ENCODE data around the gene PADI3. TPM values are rescaled to one million over a fixed set of nuclear protein-coding genes. Genes with fewer than 3 reads are reported as not detected.

PADI3 gene
- total and polyA plus RNA-seq, 2 of the 4 experiments (the other 2 are of a cell fraction): not detected

DNA sequence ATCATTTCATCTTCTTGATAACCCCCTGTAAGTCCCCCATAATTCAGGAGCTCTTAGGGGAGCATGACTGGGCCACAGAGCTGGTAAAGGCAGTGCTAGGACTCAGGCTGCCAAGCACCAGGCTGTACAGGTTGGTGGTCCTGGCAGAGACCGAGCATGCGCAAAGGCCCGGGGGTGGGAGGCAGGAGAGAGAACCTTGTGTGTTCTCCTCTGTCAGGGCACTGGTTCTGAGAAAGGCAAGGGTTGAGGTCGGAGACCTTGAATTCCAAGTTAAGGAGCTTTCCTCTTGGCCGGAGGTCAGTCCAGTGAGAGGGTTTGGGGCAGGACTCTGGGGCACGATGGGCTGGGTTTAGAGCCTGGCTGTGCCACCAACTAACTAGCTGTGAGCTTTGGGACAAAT lies 23.2 kb downstream of the PADI3 start (continued):
- TF ChIP-seq, protein P1, sequence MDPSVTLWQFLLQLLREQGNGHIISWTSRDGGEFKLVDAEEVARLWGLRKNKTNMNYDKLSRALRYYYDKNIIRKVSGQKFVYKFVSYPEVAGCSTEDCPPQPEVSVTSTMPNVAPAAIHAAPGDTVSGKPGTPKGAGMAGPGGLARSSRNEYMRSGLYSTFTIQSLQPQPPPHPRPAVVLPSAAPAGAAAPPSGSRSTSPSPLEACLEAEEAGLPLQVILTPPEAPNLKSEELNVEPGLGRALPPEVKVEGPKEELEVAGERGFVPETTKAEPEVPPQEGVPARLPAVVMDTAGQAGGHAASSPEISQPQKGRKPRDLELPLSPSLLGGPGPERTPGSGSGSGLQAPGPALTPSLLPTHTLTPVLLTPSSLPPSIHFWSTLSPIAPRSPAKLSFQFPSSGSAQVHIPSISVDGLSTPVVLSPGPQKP (IDR thresholded peaks at IDR 0.05; ENCODE audit: borderline replicate concordance, low read depth, low read length): no peak
- TF ChIP-seq MAFK (IDR thresholded peaks at IDR 0.05; ENCODE audit: low read depth, low read length): no peak

DNA sequence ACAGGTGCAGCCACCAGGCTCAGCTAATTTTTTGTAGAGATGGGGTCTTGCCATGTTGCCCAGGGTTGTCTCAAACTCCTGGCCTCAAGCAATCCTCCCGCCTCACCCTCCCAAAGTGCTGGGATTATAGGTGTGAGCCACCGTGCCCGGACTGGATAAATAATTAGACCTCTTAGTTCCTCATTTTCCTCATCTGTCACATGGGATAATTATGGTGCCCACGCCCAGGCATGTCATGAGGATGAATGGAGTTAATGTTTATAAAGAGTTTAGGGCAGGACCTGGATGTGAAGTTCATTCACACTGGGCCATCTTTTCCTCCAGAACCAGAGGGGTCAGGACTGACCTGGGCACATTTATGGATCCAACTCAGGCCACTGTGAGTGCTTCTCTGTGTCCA lies 23.7 kb downstream of the PADI3 start:
- no peak overlapping the region for H2BK5ac ChIP-seq (ENCODE audit: low read depth, low read length, poor library complexity, severe bottlenecking)
- H3K4me1 ChIP-seq (ENCODE audit: control insufficient read depth, insufficient read depth, low read length): no peaks in the 10 kb centered on the region
- no peak overlapping the region for H2BK15ac ChIP-seq (ENCODE audit: low read depth, low read length)
- H3K23ac ChIP-seq (ENCODE audit: low read depth, low read length): no peak overlapping the region
- TF ChIP-seq POLR2A (IDR thresholded peaks at IDR 0.05; ENCODE audit: low read depth, low read length): no peak
- no peak for TF ChIP-seq RAD21 (IDR thresholded peaks at IDR 0.05; ENCODE audit: low read length)
- TF ChIP-seq USF2 (IDR thresholded peaks at IDR 0.05; ENCODE audit: low read depth, low read length): no peak
- no peak for TF ChIP-seq SMC3 (IDR thresholded peaks at IDR 0.05; ENCODE audit: low read depth, low read length)
- TF ChIP-seq, protein P1 (IDR thresholded peaks at IDR 0.05; ENCODE audit: borderline replicate concordance, low read depth, low read length): no peak
- TF ChIP-seq NFE2L2 (IDR thresholded peaks at IDR 0.05; ENCODE audit: low read depth, low read length): no peak
- no peak for TF ChIP-seq BHLHE40 (IDR thresholded peaks at IDR 0.05; ENCODE audit: low read depth, low read length)
- no peak overlapping the region for H4K5ac ChIP-seq (ENCODE audit: low read depth, low read length)
- intact Hi-C loops (cut with micrococcal nuclease): no loop called here
- DNase-seq (no peak), ATAC-seq (ENCODE audit: low read depth) (no peak)
- H3K14ac ChIP-seq (replicated peaks; ENCODE audit: low read depth, low read length): no peak overlapping the region
- no peaks in the 10 kb centered on the region for H3K36me3 ChIP-seq (ENCODE audit: control insufficient read depth, insufficient read depth, low read length)
- H4K20me1 ChIP-seq (ENCODE audit: insufficient read depth, low read length): no peaks in the 10 kb centered on the region
- H3K56ac ChIP-seq (ENCODE audit: extremely low read depth, insufficient read depth, low read length): no peak overlapping the region
- no peak overlapping the region for H3K4me2 ChIP-seq (ENCODE audit: low read depth, low read length)
- no peak overlapping the region for H3K27ac ChIP-seq (ENCODE audit: insufficient read depth, low read length)
- BruUV-seq (replicated peaks): no TSS peak
- no peak overlapping the region for H3K18ac ChIP-seq (ENCODE audit: low read depth, low read length)
- H3K9me3 ChIP-seq (ENCODE audit: control insufficient read depth, insufficient read depth, low read length): no peaks in the 10 kb centered on the region
- H2AFZ ChIP-seq (replicated peaks; ENCODE audit: low read length, poor library complexity): no peak overlapping the region
- H2BK20ac ChIP-seq (ENCODE audit: low read depth, low read length): no peak overlapping the region
- no peak overlapping the region for H2AK5ac ChIP-seq (ENCODE audit: low read depth, low read length)
- peaks cover 14% of the 10 kb centered on the region for H3K27me3 ChIP-seq (ENCODE audit: control insufficient read depth, insufficient read depth, low read length)
- no CpG with 5 or more reads among the region's 4 CpGs for WGBS, 2 experiments (ENCODE audit: extremely low coverage in 2 of 2, insufficient read length in 1 of 2)
- ChIA-PET POLR2A (ENCODE audit: unreplicated experiment) (no interaction called here), CTCF (no interaction called here)
- no peak overlapping the region for H3K9ac ChIP-seq (ENCODE audit: low read depth, low read length)
- H3K9me1 ChIP-seq (ENCODE audit: insufficient read depth, low read length): no peaks in the 10 kb centered on the region
- H2BK120ac ChIP-seq (ENCODE audit: low read depth, low read length): no peak overlapping the region
- in situ Hi-C loops (cut with MboI; ENCODE audit: low sequenced_read_pairs): no loop called here
- no peaks in the 10 kb centered on the region for H3K79me1 ChIP-seq (ENCODE audit: low read depth in 1 of 2, low read length in 2 of 2)
- no peak overlapping the region for H4K91ac ChIP-seq (ENCODE audit: insufficient read depth, low read depth, low read length)
- no peak overlapping the region for H4K8ac ChIP-seq (ENCODE audit: low read depth in 2 of 2, low read length in 2 of 2)
- no peak overlapping the region for H3K4ac ChIP-seq (ENCODE audit: low read depth, low read length)
- dilution Hi-C loops (cut with HindIII; ENCODE audit: low sequenced_read_pairs, unreplicated experiment): no loop called here
- no peak overlapping the region for H3K4me3 ChIP-seq (ENCODE audit: insufficient read depth, low read depth, low read length)
- peak overlapping the region; percentile 16 for H2AK9ac ChIP-seq (replicated peaks; ENCODE audit: low read depth, low read length, poor library complexity)
